Measurements from ENCODE around the gene TMEM231.
"Not testable (repeated sequence)": the region's sequence is repeated elsewhere in the genome, so short reads cannot be mapped to it uniquely, and the experiment has no call there.

- not testable (repeated sequence) for TF ChIP-seq POLR2AphosphoS5 (IDR thresholded peaks at IDR 0.05); POLR2A (IDR thresholded peaks at IDR 0.05); EP300 (IDR thresholded peaks at IDR 0.05; ENCODE audit: low read depth)
- TF ChIP-seq, protein P1, sequence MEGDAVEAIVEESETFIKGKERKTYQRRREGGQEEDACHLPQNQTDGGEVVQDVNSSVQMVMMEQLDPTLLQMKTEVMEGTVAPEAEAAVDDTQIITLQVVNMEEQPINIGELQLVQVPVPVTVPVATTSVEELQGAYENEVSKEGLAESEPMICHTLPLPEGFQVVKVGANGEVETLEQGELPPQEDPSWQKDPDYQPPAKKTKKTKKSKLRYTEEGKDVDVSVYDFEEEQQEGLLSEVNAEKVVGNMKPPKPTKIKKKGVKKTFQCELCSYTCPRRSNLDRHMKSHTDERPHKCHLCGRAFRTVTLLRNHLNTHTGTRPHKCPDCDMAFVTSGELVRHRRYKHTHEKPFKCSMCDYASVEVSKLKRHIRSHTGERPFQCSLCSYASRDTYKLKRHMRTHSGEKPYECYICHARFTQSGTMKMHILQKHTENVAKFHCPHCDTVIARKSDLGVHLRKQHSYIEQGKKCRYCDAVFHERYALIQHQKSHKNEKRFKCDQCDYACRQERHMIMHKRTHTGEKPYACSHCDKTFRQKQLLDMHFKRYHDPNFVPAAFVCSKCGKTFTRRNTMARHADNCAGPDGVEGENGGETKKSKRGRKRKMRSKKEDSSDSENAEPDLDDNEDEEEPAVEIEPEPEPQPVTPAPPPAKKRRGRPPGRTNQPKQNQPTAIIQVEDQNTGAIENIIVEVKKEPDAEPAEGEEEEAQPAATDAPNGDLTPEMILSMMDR (IDR thresholded peaks at IDR 0.05), result not testable (repeated sequence)
These were observed 7.6 kb downstream of the TMEM231 start for GRCh38 chr16:75548456-75548855.

Measured in transverse colon (tissue), 4 donors.